Measurements from ENCODE around the gene ECE1.

- TF ChIP-seq CTCF (conservative IDR thresholded peaks at IDR 0.05 in 1 of 2, IDR thresholded peaks at IDR 0.05 in 1 of 2; ENCODE audit: low read depth in 1 of 2, low read length in 2 of 2) (no peak), EZH2 (IDR thresholded peaks at IDR 0.05; ENCODE audit: low read length, missing control alignments) (no peak)
These were observed 84.8 kb downstream of the ECE1 start for GRCh38 chr1:21205416-21205815.
